Measurements from ENCODE around the gene HOXB9.

The HOXB9 gene

DNA sequence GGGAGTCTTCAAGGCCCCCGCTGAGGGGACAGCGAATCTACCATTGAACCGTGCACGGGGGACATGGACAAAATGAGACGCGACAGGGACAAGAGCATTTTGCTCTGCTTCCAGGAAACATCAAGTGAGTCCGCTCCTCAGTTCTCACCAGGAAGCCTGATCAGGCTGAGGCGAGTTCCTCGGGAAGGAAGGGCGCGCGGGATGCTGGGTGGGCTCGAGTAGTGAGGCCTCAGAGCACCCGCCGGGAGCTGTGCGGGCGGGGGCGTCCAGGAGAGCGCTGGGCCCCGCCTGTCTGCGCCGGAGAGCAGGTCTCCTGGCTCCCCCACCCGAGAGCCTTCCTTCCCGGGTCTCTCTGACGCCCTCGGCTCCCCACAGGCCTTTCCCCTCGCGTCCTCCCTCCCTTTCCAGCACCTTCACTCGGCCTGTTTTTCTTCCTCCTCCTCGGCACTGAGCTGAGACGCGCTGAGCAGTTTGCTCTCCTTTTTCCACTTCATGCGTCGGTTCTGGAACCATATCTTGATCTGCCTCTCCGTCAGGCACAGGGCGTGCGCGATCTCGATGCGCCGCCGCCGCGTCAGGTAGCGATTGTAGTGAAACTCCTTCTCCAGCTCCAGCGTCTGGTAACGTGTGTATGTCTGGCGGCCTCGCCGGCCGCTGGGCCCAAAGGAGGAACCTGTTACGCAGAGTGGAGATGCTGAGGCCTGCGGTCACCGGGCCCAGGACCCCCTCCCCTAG is 30.0 kb downstream of the HOXB9 start:
- Histone ChIP-seq H3K27me3 (ENCODE audit: insufficient read depth, low read length, poor library complexity) (peaks cover 3% of the 10 kb centered on the region), H3K4me2 (ENCODE audit: insufficient read depth, low read length) (no peak overlapping the region)

DNA sequence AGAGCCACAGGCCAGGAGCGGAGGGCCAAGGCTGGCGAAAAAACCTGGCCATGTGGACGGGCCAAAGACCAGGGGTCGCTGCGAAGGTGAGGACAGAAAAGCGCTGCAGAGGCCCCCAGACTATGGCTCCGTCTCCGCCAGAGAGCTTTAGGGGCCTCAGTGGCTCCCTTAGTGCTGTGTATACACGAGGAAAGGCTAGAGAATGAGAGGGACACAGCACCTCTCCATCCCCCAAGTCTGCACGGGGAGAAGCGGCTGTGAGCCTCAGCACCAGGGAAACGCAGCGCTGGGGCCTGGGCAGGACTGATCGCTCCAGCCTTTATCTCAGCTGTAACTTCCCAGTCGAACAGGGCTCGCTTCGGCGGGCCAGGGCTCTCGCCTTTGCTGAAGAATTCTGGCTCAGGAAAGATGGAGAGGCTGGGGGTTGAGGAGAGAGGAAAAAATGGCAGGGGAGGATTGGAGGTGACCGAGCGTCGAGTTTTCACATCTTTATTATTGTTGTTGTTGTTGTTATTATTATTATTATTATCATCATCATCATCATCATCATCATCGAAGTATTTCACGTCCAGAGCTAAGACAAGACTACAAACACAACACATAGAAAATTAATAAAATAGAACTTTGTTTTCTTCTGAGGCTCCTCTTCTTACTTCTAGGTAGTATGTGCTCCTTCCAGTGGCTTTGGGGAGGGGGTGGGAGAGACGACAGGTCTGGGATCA is 30.7 kb downstream of the HOXB9 start:
- Histone ChIP-seq H3K27ac (ENCODE audit: low read length) (no peak overlapping the region), H3K4me1 (ENCODE audit: insufficient read depth, low read length) (no peaks in the 10 kb centered on the region), H3K79me2 (ENCODE audit: insufficient read depth, low read length) (no peaks in the 10 kb centered on the region), H3K9ac (ENCODE audit: low read depth, low read length) (no peak overlapping the region), H3K4me2 (ENCODE audit: insufficient read depth, low read length) (no peak overlapping the region), H3K9me3 (ENCODE audit: insufficient read depth, low read length, severe bottlenecking) (no peaks in the 10 kb centered on the region), H3K4me3 (ENCODE audit: low read depth in 1 of 2, low read length in 2 of 2) (no peak overlapping the region), H3K36me3 (ENCODE audit: insufficient read depth, low read length) (no peaks in the 10 kb centered on the region), H4K20me1 (ENCODE audit: insufficient read depth, low read length) (no peaks in the 10 kb centered on the region), H3K27me3 (ENCODE audit: insufficient read depth, low read length, poor library complexity) (peaks cover 3% of the 10 kb centered on the region), H2AFZ (ENCODE audit: low read depth, low read length) (no peak overlapping the region)
- no peak for ATAC-seq (ENCODE audit: insufficient read depth, low read depth)
- TF ChIP-seq EZH2 (IDR thresholded peaks at IDR 0.05; ENCODE audit: borderline replicate concordance, low read depth, low read length, severe bottlenecking), result no peak
- TF ChIP-seq, protein P1, sequence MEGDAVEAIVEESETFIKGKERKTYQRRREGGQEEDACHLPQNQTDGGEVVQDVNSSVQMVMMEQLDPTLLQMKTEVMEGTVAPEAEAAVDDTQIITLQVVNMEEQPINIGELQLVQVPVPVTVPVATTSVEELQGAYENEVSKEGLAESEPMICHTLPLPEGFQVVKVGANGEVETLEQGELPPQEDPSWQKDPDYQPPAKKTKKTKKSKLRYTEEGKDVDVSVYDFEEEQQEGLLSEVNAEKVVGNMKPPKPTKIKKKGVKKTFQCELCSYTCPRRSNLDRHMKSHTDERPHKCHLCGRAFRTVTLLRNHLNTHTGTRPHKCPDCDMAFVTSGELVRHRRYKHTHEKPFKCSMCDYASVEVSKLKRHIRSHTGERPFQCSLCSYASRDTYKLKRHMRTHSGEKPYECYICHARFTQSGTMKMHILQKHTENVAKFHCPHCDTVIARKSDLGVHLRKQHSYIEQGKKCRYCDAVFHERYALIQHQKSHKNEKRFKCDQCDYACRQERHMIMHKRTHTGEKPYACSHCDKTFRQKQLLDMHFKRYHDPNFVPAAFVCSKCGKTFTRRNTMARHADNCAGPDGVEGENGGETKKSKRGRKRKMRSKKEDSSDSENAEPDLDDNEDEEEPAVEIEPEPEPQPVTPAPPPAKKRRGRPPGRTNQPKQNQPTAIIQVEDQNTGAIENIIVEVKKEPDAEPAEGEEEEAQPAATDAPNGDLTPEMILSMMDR (IDR thresholded peaks at IDR 0.05; ENCODE audit: borderline replicate concordance, extremely low read depth, low read length, poor library complexity, severe bottlenecking), result no peak
- no peak for DNase-seq

More for the DNA sequence above, 30.0 kb downstream of the HOXB9 start:
- H3K27ac ChIP-seq (ENCODE audit: low read length), result no peak overlapping the region
- ATAC-seq (ENCODE audit: insufficient read depth, low read depth) (no peak), DNase-seq (no peak)
- H3K79me2 ChIP-seq (ENCODE audit: insufficient read depth, low read length), result no peaks in the 10 kb centered on the region
- H3K9me3 ChIP-seq (ENCODE audit: insufficient read depth, low read length, severe bottlenecking), result no peaks in the 10 kb centered on the region
- no peaks in the 10 kb centered on the region for H4K20me1 ChIP-seq (ENCODE audit: insufficient read depth, low read length)
- H3K4me3 ChIP-seq (ENCODE audit: low read depth in 1 of 2, low read length in 2 of 2), result no peak overlapping the region
- H3K4me1 ChIP-seq (ENCODE audit: insufficient read depth, low read length), result no peaks in the 10 kb centered on the region
- no peaks in the 10 kb centered on the region for H3K36me3 ChIP-seq (ENCODE audit: insufficient read depth, low read length)
- H3K9ac ChIP-seq (ENCODE audit: low read depth, low read length), result no peak overlapping the region
- no peak overlapping the region for H2AFZ ChIP-seq (ENCODE audit: low read depth, low read length)
- no peak for TF ChIP-seq EZH2 (IDR thresholded peaks at IDR 0.05; ENCODE audit: borderline replicate concordance, low read depth, low read length, severe bottlenecking)
- TF ChIP-seq, protein P1 (IDR thresholded peaks at IDR 0.05; ENCODE audit: borderline replicate concordance, extremely low read depth, low read length, poor library complexity, severe bottlenecking), result no peak

DNA sequence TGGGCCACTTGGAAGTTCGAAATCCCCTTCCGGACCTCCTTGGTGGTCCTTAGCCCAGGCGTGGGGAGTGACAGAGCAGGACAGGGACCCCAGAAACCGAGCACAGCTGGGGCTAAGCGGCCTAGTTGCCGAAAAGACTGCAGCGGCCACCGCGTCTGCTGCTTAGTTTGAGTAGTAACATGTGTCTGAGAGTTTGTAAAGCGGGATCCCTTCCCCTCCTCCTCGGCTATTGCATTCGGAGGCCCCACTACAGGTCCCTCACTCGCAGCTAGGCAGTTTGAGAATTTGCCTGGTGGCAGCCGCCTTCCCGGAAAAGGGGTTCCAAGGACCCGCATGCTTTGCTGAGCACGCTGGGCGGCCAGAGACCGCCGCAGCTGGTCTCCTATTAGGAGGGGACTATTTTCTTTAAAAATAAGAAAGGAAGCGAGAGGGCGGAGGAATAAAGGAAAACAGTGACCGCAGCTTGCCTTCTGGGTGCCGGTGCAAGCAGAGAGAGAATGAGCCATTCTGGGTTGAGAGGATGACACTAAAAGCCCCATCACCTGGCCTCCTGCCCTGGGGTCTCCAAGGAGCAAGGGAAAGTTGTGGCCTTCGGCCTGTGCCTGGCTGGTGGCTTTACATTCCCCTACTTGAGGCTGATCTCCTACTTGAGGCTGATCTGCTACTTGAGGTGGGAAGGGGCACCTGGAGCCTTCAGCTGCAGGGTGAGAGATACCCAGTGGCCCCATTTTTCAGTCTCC is 31.4 kb downstream of the HOXB9 start:
- Histone ChIP-seq H3K4me3 (ENCODE audit: low read depth in 1 of 2, low read length in 2 of 2) (no peak overlapping the region), H3K79me2 (ENCODE audit: insufficient read depth, low read length) (no peaks in the 10 kb centered on the region), H3K36me3 (ENCODE audit: insufficient read depth, low read length) (no peaks in the 10 kb centered on the region), H3K27ac (ENCODE audit: low read length) (no peak overlapping the region), H3K27me3 (ENCODE audit: insufficient read depth, low read length, poor library complexity) (peaks cover 8% of the 10 kb centered on the region), H3K9me3 (ENCODE audit: insufficient read depth, low read length, severe bottlenecking) (no peaks in the 10 kb centered on the region), H4K20me1 (ENCODE audit: insufficient read depth, low read length) (no peaks in the 10 kb centered on the region), H3K4me1 (ENCODE audit: insufficient read depth, low read length) (no peaks in the 10 kb centered on the region), H3K9ac (ENCODE audit: low read depth, low read length) (no peak overlapping the region), H3K4me2 (ENCODE audit: insufficient read depth, low read length) (no peak overlapping the region), H2AFZ (ENCODE audit: low read depth, low read length) (no peak overlapping the region)
- DNase-seq (no peak), ATAC-seq (ENCODE audit: insufficient read depth, low read depth) (no peak)
- TF ChIP-seq, protein P1 (IDR thresholded peaks at IDR 0.05; ENCODE audit: borderline replicate concordance, extremely low read depth, low read length, poor library complexity, severe bottlenecking), result no peak
- no peak for TF ChIP-seq EZH2 (IDR thresholded peaks at IDR 0.05; ENCODE audit: borderline replicate concordance, low read depth, low read length, severe bottlenecking)
